SK-N-MC (cell line): ENCODE results near the gene OR6Y1.

Source experiments
- EZH2 ChIP-seq: fragments of 200-600 bp; sonication (generic); IDR thresholded peaks from one replicate; pipeline ENCODE4 v1.6.1; 2017; ENCODE audit warnings: antibody characterized with exemption
- POLR2AphosphoS5 ChIP-seq: IDR thresholded peaks from 2 replicates; pipeline ENCODE4 v1.6.1; 2012; ENCODE audit warnings: mild to moderate bottlenecking, low read depth, low read length, borderline replicate concordance

GRCh38 chr1:158600735-158601134 is 46.5 kb upstream of the OR6Y1 start:
- TF ChIP-seq EZH2 (no peak), POLR2AphosphoS5 (no peak)
